Gastrocnemius medialis (tissue), 4 donors: ENCODE data around the gene ACO1. TPM values are rescaled to one million over a fixed set of nuclear protein-coding genes. Genes with fewer than 3 reads are reported as not detected.

ENCODE experiments used
- ATAC-seq, 2 donors: fragments of 150-250 bp; one replicate each; pipeline ENCODE4 v1.9.1; 2016
- DNase-seq, 2 donors: peaks; one replicate each; pipeline ENCODE4 v3.0.0-alpha.2; 2019
- H3K27ac ChIP-seq, 4 donors: fragments of 200-600 bp; sonication (generic); 1 replicate in 1 of 4; 2 replicates in 3 of 4; pipeline ENCODE4 v1.5.1; 2016 to 2018; ENCODE audit warnings: mild to moderate bottlenecking in 2 of 4, moderate library complexity in 1 of 4
- H3K27me3 ChIP-seq, 3 donors: fragments of 200-600 bp; sonication (generic) in 2 of 3; 1 replicate in 1 of 3; 2 replicates in 2 of 3; pipeline versions ENCODE4 v1.5.1 to v1.6.0; 2016 to 2019; ENCODE audit warnings: mild to moderate bottlenecking in 1 of 3, moderate library complexity in 1 of 3
- H3K36me3 ChIP-seq, 2 donors: fragments of 200-600 bp; sonication (generic) in 1 of 2; one replicate each; pipeline ENCODE4 v1.5.1; 2017 to 2018
- H3K4me1 ChIP-seq, 2 donors: fragments of 200-600 bp; sonication (generic) in 1 of 2; one replicate each; pipeline ENCODE4 v1.5.1; 2016 to 2017; ENCODE audit warnings: mild to moderate bottlenecking in 2 of 2
- H3K4me3 ChIP-seq, 4 donors: fragments of 200-600 bp; sonication (generic) in 3 of 4; 1 replicate in 1 of 4; 2 replicates in 3 of 4; pipeline ENCODE4 v1.5.1; 2016 to 2019; ENCODE audit warnings: mild to moderate bottlenecking in 2 of 4
- H3K9me3 ChIP-seq, 3 donors: fragments of 200-600 bp; sonication (generic) in 2 of 3; 1 replicate in 1 of 3; 2 replicates in 2 of 3; pipeline ENCODE4 v1.5.1; 2016 to 2019
- CTCF ChIP-seq, 5 experiments: fragments of 450-650 bp in 3 of 5; fragments of 200-600 bp in 2 of 5; sonication (generic) in 2 of 5; IDR thresholded peaks in 4 of 5; conservative IDR thresholded peaks in 1 of 5; 1 replicate in 4 of 5; 2 replicates in 1 of 5; pipeline ENCODE4 v1.5.1; 2016 to 2019; ENCODE audit warnings: antibody characterized with exemption in 5 of 5, mild to moderate bottlenecking in 3 of 5, moderate library complexity in 3 of 5
- POLR2A ChIP-seq, 2 donors: fragments of 450-650 bp; IDR thresholded peaks; one replicate each; pipeline ENCODE4 v1.6.1; 2017; ENCODE audit warnings: antibody characterized with exemption in 2 of 2, mild to moderate bottlenecking in 2 of 2, moderate library complexity in 2 of 2
- in situ Hi-C, 4 donors: fragments of 200-750 bp; cut with MboI; loops; one replicate each; pipeline versions ENCODE4 v1.15.0 to v1.8.0; 2017; ENCODE audit warnings: low sequenced_read_pairs in 4 of 4
- intact Hi-C: fragments of 100-400 bp; cut with DNase I; formaldehyde crosslinking; loops from one replicate; pipeline ENCODE4 v1.15.1; 2023; ENCODE audit warnings: low total_unique reads
- total RNA-seq, 4 donors: library from RNA; depleted of rRNA; stranded (reverse); fragments of >200 nt; gene quantifications; one replicate each; pipeline versions ENCODE4 v1.1.0 to v1.2.3, GENCODE V29; 2016

Gene ACO1
- total RNA-seq, 4 donors from 2014 or later = 28.3 to 35.0 (median 30.3) TPM

- no peaks in the 10 kb centered on the region for H3K36me3 ChIP-seq
- DNase-seq = no peak
- in situ Hi-C loops = no loop called here
- TF ChIP-seq CTCF (IDR thresholded peaks at IDR 0.05 in 4 of 5, conservative IDR thresholded peaks at IDR 0.05 in 1 of 5) = no peak
- no peak for TF ChIP-seq POLR2A (IDR thresholded peaks at IDR 0.05)
- no peaks in the 10 kb centered on the region for H3K4me1 ChIP-seq
- H3K27ac ChIP-seq = no peak overlapping the region
- no peaks in the 10 kb centered on the region for H3K9me3 ChIP-seq
- no peaks in the 10 kb centered on the region for H3K27me3 ChIP-seq
- intact Hi-C loops = no loop called here
- ATAC-seq = no peak
- H3K4me3 ChIP-seq = no peak overlapping the region
Observed at GRCh38 chr9:32344551-32345182, 39.8 kb upstream of the ACO1 start.

- intact Hi-C loops = no loop called here
- ATAC-seq (no peak), DNase-seq (no peak)
- no peak overlapping the region for H3K4me3 ChIP-seq
- H3K9me3 ChIP-seq = no peaks in the 10 kb centered on the region
- TF ChIP-seq POLR2A (IDR thresholded peaks at IDR 0.05) (no peak), CTCF (IDR thresholded peaks at IDR 0.05 in 4 of 5, conservative IDR thresholded peaks at IDR 0.05 in 1 of 5) (no peak)
- in situ Hi-C loops = no loop called here
- no peak overlapping the region for H3K27ac ChIP-seq
- no peaks in the 10 kb centered on the region for H3K36me3 ChIP-seq
- no peaks in the 10 kb centered on the region for H3K4me1 ChIP-seq
- no peaks in the 10 kb centered on the region for H3K27me3 ChIP-seq
Observed at GRCh38 chr9:32345243-32345642, 39.2 kb upstream of the ACO1 start.

- no peaks in the 10 kb centered on the region for H3K4me1 ChIP-seq
- H3K9me3 ChIP-seq = no peaks in the 10 kb centered on the region
- intact Hi-C loops (no loop called here), in situ Hi-C loops (no loop called here)
- ATAC-seq (no peak), DNase-seq (no peak)
- no peak for TF ChIP-seq POLR2A (IDR thresholded peaks at IDR 0.05)
- TF ChIP-seq CTCF (IDR thresholded peaks at IDR 0.05 in 4 of 5, conservative IDR thresholded peaks at IDR 0.05 in 1 of 5) = no peak
- no peaks in the 10 kb centered on the region for H3K36me3 ChIP-seq
- H3K27me3 ChIP-seq = no peaks in the 10 kb centered on the region
- no peak overlapping the region for H3K4me3 ChIP-seq
- H3K27ac ChIP-seq = no peak overlapping the region
Observed at GRCh38 chr9:32347571-32347970, 36.9 kb upstream of the ACO1 start.

- no peak overlapping the region for H3K27ac ChIP-seq
- no peak for ATAC-seq
- no peaks in the 10 kb centered on the region for H3K36me3 ChIP-seq
- H3K4me3 ChIP-seq = no peak overlapping the region
- no peak for DNase-seq
- no peaks in the 10 kb centered on the region for H3K27me3 ChIP-seq
- H3K9me3 ChIP-seq = no peaks in the 10 kb centered on the region
- H3K4me1 ChIP-seq = no peaks in the 10 kb centered on the region
- no peak for TF ChIP-seq CTCF (IDR thresholded peaks at IDR 0.05 in 4 of 5, conservative IDR thresholded peaks at IDR 0.05 in 1 of 5)
- TF ChIP-seq POLR2A (IDR thresholded peaks at IDR 0.05) = no peak
- intact Hi-C loops = no loop called here
- in situ Hi-C loops = no loop called here
Observed at GRCh38 chr9:32348106-32348695, 36.2 kb upstream of the ACO1 start.
